Kidney (tissue), 14 donors: ENCODE data around the gene KIAA1614. TPM values are rescaled to one million over a fixed set of nuclear protein-coding genes. Genes with fewer than 3 reads are reported as not detected.

Experiments
- DNase-seq, 5 donors: peaks; one replicate each; pipeline ENCODE4 v3.0.0-alpha.2; 2013 to 2020
- FAIRE-seq: peaks from 2 replicates; lab custom pipeline; 2012; peaks lifted over from hg19 to GRCh38; lab: Jason Lieb, UNC
- H3K27ac ChIP-seq, 2 donors: one replicate each; pipeline ENCODE4 v1.7.0; 2013; ENCODE audit warnings: low read depth in 2 of 2, low read length in 2 of 2, inconsistent platforms in 1 of 2
- H3K27me3 ChIP-seq: one replicate; pipeline ENCODE4 v1.7.1; 2013; ENCODE audit warnings: low read length, inconsistent platforms; ENCODE audit not compliant: control insufficient read depth, insufficient read depth
- H3K36me3 ChIP-seq, 3 donors: one replicate each; pipeline versions ENCODE4 v1.7.0 to v1.7.1; 2013; ENCODE audit warnings: low read length in 3 of 3, control low read depth in 1 of 3, inconsistent platforms in 1 of 3; ENCODE audit not compliant: insufficient read depth in 3 of 3, control insufficient read depth in 2 of 3
- H3K4me1 ChIP-seq, 3 donors: one replicate each; pipeline versions ENCODE4 v1.7.0 to v1.7.1; 2013; ENCODE audit warnings: low read length in 3 of 3, inconsistent platforms in 1 of 3, low read depth in 1 of 3; ENCODE audit not compliant: control insufficient read depth in 2 of 3, insufficient read depth in 2 of 3
- H3K4me3 ChIP-seq, 3 donors: one replicate each; pipeline versions ENCODE4 v1.7.0 to v1.8.1; 2013; ENCODE audit warnings: low read length in 3 of 3, control low read depth in 1 of 3, inconsistent platforms in 1 of 3
- H3K9ac ChIP-seq, 3 donors: one replicate each; pipeline versions ENCODE4 v1.7.0 to v1.7.1; 2013; ENCODE audit warnings: low read length in 3 of 3, control low read depth in 1 of 3, inconsistent platforms in 1 of 3
- H3K9me3 ChIP-seq, 3 donors: one replicate each; pipeline versions ENCODE4 v1.7.0 to v1.7.1; 2013; ENCODE audit warnings: low read length in 3 of 3, control low read depth in 1 of 3, inconsistent platforms in 1 of 3; ENCODE audit not compliant: control insufficient read depth in 2 of 3, insufficient read depth in 1 of 3
- CTCF ChIP-seq: IDR thresholded peaks from 3 replicates; pipeline ENCODE4 v1.5.1; 2012; ENCODE audit warnings: mild to moderate bottlenecking, moderate library complexity, borderline replicate concordance; ENCODE audit not compliant: insufficient read depth; ENCODE audit errors: extremely low read depth
- intact Hi-C: fragments of 100-400 bp; cut with DNase I; formaldehyde crosslinking; loops from one replicate; pipeline ENCODE4 v1.11.1; 2022
- polyA plus RNA-seq: library from polyadenylated mRNA; stranded (reverse); fragments of 350-450 nt; fragmentation: Illumina TruSeq; extraction: RNeasy Lipid Tissue Mini Kit (QIAGEN cat#74804); gene quantifications from one replicate; pipeline ENCODE4 v1.2.3, GENCODE V29; 2014; ENCODE audit warnings: low read depth, low replicate concordance; ENCODE audit not compliant: insufficient read depth
- total RNA-seq: library from RNA; stranded (reverse); fragmentation: NEBNext Ultra II Directional; extraction: Animal tissue kit (Norgen Biotek cat#: 25700); gene quantifications from one replicate; pipeline ENCODE4 v1.2.1, GENCODE V29; 2021
- donor health status: control.
- donor health status: control.
- donor health status: control.
- donor health status: control.
- donor health status: control.
- donor health status: DM: yes; HTN: yes; CAD: no.
- donor health status: Normal renal cell carcinoma (clear cell type).

The KIAA1614 gene
- total and polyA plus RNA-seq, 2 donors from 2014 or later: 5.4 to 12.3 TPM

GRCh38 chr1:180952657-180953013, 39.9 kb downstream of the KIAA1614 start:
- no peak for FAIRE-seq
- Histone ChIP-seq H3K36me3 (peaks cover 0 to 2% (median 0%) of the 10 kb centered on the region in 3 donors), H3K9ac (no peak overlapping the region), H3K4me1 (peaks cover 0 to 14% (median 0%) of the 10 kb centered on the region in 3 donors), H3K9me3 (no peaks in the 10 kb centered on the region), H3K27me3 (no peaks in the 10 kb centered on the region), H3K4me3 (no peak overlapping the region), H3K27ac (no peak overlapping the region)
- TF ChIP-seq CTCF: no peak
- intact Hi-C loops: no loop called here
- DNase-seq: no peak

DNA sequence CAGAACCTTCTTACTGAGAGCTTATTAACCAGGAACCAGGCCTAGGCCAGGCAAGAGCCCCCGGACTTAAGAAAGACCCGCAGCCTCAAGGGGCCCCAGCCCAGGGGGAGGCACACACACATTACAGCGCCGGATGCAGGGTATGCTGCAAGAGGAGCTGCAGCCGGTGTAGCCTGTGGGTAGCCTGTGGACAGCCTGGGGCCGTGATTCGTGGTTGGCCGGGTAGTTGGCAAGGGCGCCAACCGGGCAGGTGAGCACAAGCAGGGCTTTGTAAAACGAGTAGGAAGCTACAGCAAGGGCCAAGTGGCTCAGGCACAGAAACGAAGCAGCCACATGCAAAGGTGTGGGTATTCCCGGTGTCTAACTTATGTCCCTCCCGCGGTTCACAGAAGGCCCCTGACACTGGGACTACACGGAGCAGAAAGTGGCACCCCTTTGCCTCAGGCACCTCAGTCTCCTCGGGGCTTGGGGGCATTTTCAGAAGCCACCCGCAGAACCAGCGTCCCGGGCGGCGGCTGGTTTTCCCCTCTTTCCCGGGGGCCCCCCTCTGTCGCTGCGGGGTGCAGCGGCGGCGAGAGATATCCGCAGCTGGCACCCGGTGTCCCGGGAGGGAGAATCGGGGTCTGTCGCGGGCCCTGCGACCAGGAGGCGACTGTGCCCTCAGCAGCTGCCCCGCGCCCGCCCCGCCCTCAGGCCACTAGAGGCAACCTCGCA, 40.8 kb downstream of the KIAA1614 start:
- H3K36me3 ChIP-seq: peaks cover 0 to 2% (median 0%) of the 10 kb centered on the region in 3 donors
- TF ChIP-seq CTCF: no peak
- DNase-seq: peak in 2 of 5 donors; percentile 29 to 70
- H3K27ac ChIP-seq: no peak overlapping the region
- H3K9me3 ChIP-seq: no peaks in the 10 kb centered on the region
- intact Hi-C loops: no loop called here
- peak overlapping the region in 1 of 3 donors; percentile 52 for H3K4me3 ChIP-seq
- no peaks in the 10 kb centered on the region for H3K27me3 ChIP-seq
- no peak overlapping the region for H3K9ac ChIP-seq
- no peak for FAIRE-seq
- H3K4me1 ChIP-seq: peaks cover 0 to 14% (median 0%) of the 10 kb centered on the region in 3 donors

DNA sequence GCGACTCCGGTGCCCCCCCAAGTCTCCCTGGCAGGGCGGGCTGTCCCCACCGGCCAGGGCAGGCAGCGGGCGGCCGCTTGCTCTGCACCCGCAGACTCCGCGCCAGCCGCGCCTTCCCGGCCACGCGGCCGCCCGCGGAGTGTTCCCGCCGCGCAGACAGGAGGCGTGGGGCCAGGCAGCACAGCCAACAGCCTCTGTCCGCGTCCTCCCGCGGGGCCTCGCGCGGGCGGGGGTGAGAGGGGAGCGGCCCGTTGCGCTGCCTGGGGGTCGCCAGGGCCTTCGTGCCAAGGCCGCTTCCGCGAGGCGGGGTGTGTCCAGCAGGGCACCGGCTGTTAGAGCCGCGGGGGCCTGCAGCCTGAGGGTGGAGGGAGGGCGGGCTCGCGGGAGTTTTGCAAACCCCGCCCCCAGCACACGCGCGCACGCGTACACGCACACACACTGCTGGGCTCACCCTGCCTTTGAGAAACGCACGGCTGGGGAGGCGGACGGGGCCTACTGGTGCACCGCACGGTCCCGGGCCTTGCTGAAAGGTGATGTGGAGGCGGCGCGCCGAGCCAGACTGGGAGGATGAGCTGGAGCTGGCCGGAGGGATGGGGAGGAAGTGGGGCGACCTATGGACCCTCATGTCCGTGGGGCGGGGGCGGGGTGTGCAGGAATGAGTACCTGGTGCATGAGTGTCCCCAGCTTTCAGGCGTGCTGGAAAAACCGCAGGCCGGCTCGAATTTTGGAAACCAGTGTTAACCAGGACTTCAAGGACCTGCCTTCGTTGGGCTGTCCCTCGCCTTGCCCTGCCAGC, 41.5 kb downstream of the KIAA1614 start:
- Histone ChIP-seq H3K9ac (peak overlapping the region in 1 of 3 donors; percentile 51), H3K36me3 (peaks cover 0 to 2% (median 0%) of the 10 kb centered on the region in 3 donors), H3K4me1 (peaks cover 0 to 14% (median 0%) of the 10 kb centered on the region in 3 donors), H3K4me3 (peak overlapping the region in 2 of 3 donors; percentile 24 to 52), H3K27ac (peak overlapping the region; percentile 48 to 71), H3K27me3 (no peaks in the 10 kb centered on the region), H3K9me3 (no peaks in the 10 kb centered on the region)
- intact Hi-C loops: no loop called here
- no peak for FAIRE-seq
- peak; percentile 63 to 90 (median 83) for DNase-seq
- no peak for TF ChIP-seq CTCF
